ENCODE results near the gene ZPR1. TPM values are rescaled to one million over a fixed set of nuclear protein-coding genes. Genes with fewer than 3 reads are reported as not detected.

The ZPR1 gene
- total RNA-seq, 1 donor from 2014 or later = 65.1 TPM

GRCh38 chr11:116725434-116726221, 62.2 kb downstream of the ZPR1 start:
- H3K27me3 ChIP-seq (ENCODE audit: insufficient read depth, low read length) = peaks cover 4% of the 10 kb centered on the region

GRCh38 chr11:116724813-116725212, 63.0 kb downstream of the ZPR1 start:
- Mint-ChIP-seq H3K4me1 (ENCODE audit: low read depth, unreplicated experiment) (peaks cover 9% of the 10 kb centered on the region), H3K27me3 (ENCODE audit: low read depth, unreplicated experiment) (peaks cover 55% of the 10 kb centered on the region), H3K27ac (ENCODE audit: unreplicated experiment) (no peak overlapping the region), H3K36me3 (ENCODE audit: low read depth, unreplicated experiment) (peaks cover 6% of the 10 kb centered on the region), H3K4me3 (ENCODE audit: unreplicated experiment) (no peak overlapping the region), H3K9me3 (ENCODE audit: unreplicated experiment) (no peaks in the 10 kb centered on the region)
- H3K4me1 ChIP-seq (ENCODE audit: insufficient read depth, low read length) = peaks cover 2% of the 10 kb centered on the region
- no peaks in the 10 kb centered on the region for H3K79me2 ChIP-seq (ENCODE audit: insufficient read depth, low read length)
- H3K9me3 ChIP-seq (ENCODE audit: insufficient read depth, low read depth, low read length) = no peaks in the 10 kb centered on the region
- no peaks in the 10 kb centered on the region for H4K20me1 ChIP-seq (ENCODE audit: insufficient read depth, low read length)
- H3K27ac ChIP-seq (ENCODE audit: low read depth, low read length) = no peak overlapping the region
- H2AFZ ChIP-seq (ENCODE audit: low read depth, low read length) = no peak overlapping the region
- H3K4me2 ChIP-seq (ENCODE audit: low read length) = no peak overlapping the region
- H3K27me3 ChIP-seq (ENCODE audit: insufficient read depth, low read length) = peaks cover 2% of the 10 kb centered on the region
- no peaks in the 10 kb centered on the region for H3K36me3 ChIP-seq (ENCODE audit: insufficient read depth, low read length)
- TF ChIP-seq CTCF (IDR thresholded peaks at IDR 0.05; ENCODE audit: insufficient read depth, low read depth, low read length) = no peak
- no peak for TF ChIP-seq EZH2 (IDR thresholded peaks at IDR 0.05; ENCODE audit: insufficient read depth, low read length)
- no peak for FAIRE-seq
- no peak overlapping the region for H3K9ac ChIP-seq (ENCODE audit: low read length)
- no peak overlapping the region for H3K4me3 ChIP-seq (ENCODE audit: insufficient read depth, low read depth, low read length)
- DNase-seq (ENCODE audit: low read depth) = no peak

More at GRCh38 chr11:116725434-116726221, 62.2 kb downstream of the ZPR1 start:
- H3K36me3 Mint-ChIP-seq (ENCODE audit: low read depth, unreplicated experiment) = peaks cover 6% of the 10 kb centered on the region
- Histone ChIP-seq H3K9me3 (ENCODE audit: insufficient read depth, low read depth, low read length) (no peaks in the 10 kb centered on the region), H3K27ac (ENCODE audit: low read depth, low read length) (no peak overlapping the region), H3K79me2 (ENCODE audit: insufficient read depth, low read length) (no peaks in the 10 kb centered on the region), H4K20me1 (ENCODE audit: insufficient read depth, low read length) (no peaks in the 10 kb centered on the region), H2AFZ (ENCODE audit: low read depth, low read length) (no peak overlapping the region), H3K4me2 (ENCODE audit: low read length) (peak overlapping the region; percentile 23), H3K9ac (ENCODE audit: low read length) (no peak overlapping the region), H3K36me3 (ENCODE audit: insufficient read depth, low read length) (no peaks in the 10 kb centered on the region), H3K4me3 (ENCODE audit: insufficient read depth, low read depth, low read length) (no peak overlapping the region), H3K4me1 (ENCODE audit: insufficient read depth, low read length) (peaks cover 2% of the 10 kb centered on the region)
- DNase-seq (ENCODE audit: low read depth) (peak; percentile 2), FAIRE-seq (no peak)
- peaks cover 9% of the 10 kb centered on the region for H3K4me1 Mint-ChIP-seq (ENCODE audit: low read depth, unreplicated experiment)
- no peak overlapping the region for H3K27ac Mint-ChIP-seq (ENCODE audit: unreplicated experiment)
- H3K4me3 Mint-ChIP-seq (ENCODE audit: unreplicated experiment) = no peak overlapping the region
- H3K9me3 Mint-ChIP-seq (ENCODE audit: unreplicated experiment) = no peaks in the 10 kb centered on the region
- TF ChIP-seq EZH2 (IDR thresholded peaks at IDR 0.05; ENCODE audit: insufficient read depth, low read length) (no peak), CTCF (IDR thresholded peaks at IDR 0.05; ENCODE audit: insufficient read depth, low read depth, low read length) (no peak)
- peaks cover 50% of the 10 kb centered on the region for H3K27me3 Mint-ChIP-seq (ENCODE audit: low read depth, unreplicated experiment)

Other genes with a start within 250 kb of the ZPR1 start
- 8.0 and 9.3 TPM in 2 replicates for gene BUD13, start 15.0 kb downstream of the ZPR1 start, total RNA-seq
- gene APOA5, start 3.9 kb upstream of the ZPR1 start, total RNA-seq = not detected in 2 replicates
- gene APOA4, start 35.3 kb upstream of the ZPR1 start, total RNA-seq = not detected in 2 replicates
- gene APOC3, start 41.9 kb upstream of the ZPR1 start, total RNA-seq = not detected in 2 replicates
- gene APOA1, start 49.6 kb upstream of the ZPR1 start, total RNA-seq = 3.9 and 6.0 TPM in 2 replicates